HEK293 (cell line): ENCODE measurements around the gene HMGCLL1.

Experiments used
- CTCF ChIA-PET: fragments of 350-600 bp; formaldehyde crosslinking; extraction: SDS; loops from one replicate; lab custom pipeline; 2021; ENCODE audit warnings: antibody characterized with exemption; lab: Yijun Ruan, JAX
- POLR2A ChIA-PET: fragments of 300-600 bp; formaldehyde crosslinking; extraction: SDS; loops from one replicate; lab custom pipeline; 2020; ENCODE audit warnings: antibody characterized with exemption, inconsistent platforms; lab: Yijun Ruan, JAX
- H3K27ac ChIP-seq: fragments of 200-500 bp; sonication (Bioruptor generic); 2 replicates; pipeline ENCODE4 v1.5.1; 2014; ENCODE audit warnings: low read depth, low read length, control low read depth, inconsistent platforms; ENCODE audit errors: extremely low read depth
- H3K36me3 ChIP-seq, 2 experiments: fragments of 200-500 bp in 1 of 2; sonication (Bioruptor generic) in 1 of 2; 1 replicate in 1 of 2; 2 replicates in 1 of 2; pipeline ENCODE4 v1.5.1; 2014 to 2017; ENCODE audit warnings: inconsistent platforms in 2 of 2, low read length in 2 of 2; ENCODE audit not compliant: control insufficient read depth in 2 of 2, insufficient read depth in 1 of 2
- H3K4me1 ChIP-seq: fragments of 200-500 bp; sonication (Bioruptor generic); 2 replicates; pipeline ENCODE4 v1.5.1; 2014; ENCODE audit warnings: mild to moderate bottlenecking, low read length, inconsistent platforms; ENCODE audit not compliant: control insufficient read depth, insufficient read depth
- H3K4me3 ChIP-seq: 2 replicates; pipeline ENCODE4 v1.5.1; 2011; ENCODE audit warnings: low read depth, mild to moderate bottlenecking, control low read depth, low read length, moderate library complexity
- H3K9me3 ChIP-seq: fragments of 200-500 bp; sonication (Bioruptor generic); 2 replicates; pipeline ENCODE4 v1.5.1; 2014; ENCODE audit warnings: low read depth, low read length, inconsistent platforms; ENCODE audit not compliant: control insufficient read depth, insufficient read depth
- BCL11B ChIP-seq: fragments of 450-650 bp; formaldehyde crosslinking; IDR thresholded peaks from 2 replicates; pipeline ENCODE4 v1.5.1; 2016; ENCODE audit warnings: low read depth, missing biosample characterization, missing genetic modification characterization
- KLF9 ChIP-seq: fragments of 450-650 bp; formaldehyde crosslinking; IDR thresholded peaks from 2 replicates; pipeline ENCODE4 v1.5.1; 2016; ENCODE audit warnings: missing biosample characterization, missing genetic modification characterization, low read depth
- MZF1 ChIP-seq: fragments of 450-650 bp; formaldehyde crosslinking; IDR thresholded peaks from 2 replicates; pipeline ENCODE4 v1.5.1; 2017; ENCODE audit warnings: missing biosample characterization, missing genetic modification characterization, borderline replicate concordance
- OSR2 ChIP-seq: fragments of 450-650 bp; formaldehyde crosslinking; IDR thresholded peaks from 2 replicates; pipeline ENCODE4 v1.5.1; 2016; ENCODE audit warnings: missing biosample characterization, missing genetic modification characterization
- PBX3 ChIP-seq: sonication (generic); formaldehyde crosslinking; IDR thresholded peaks from 2 replicates; pipeline ENCODE4 v1.8.1; 2022; ENCODE audit warnings: mild to moderate bottlenecking, moderate library complexity, missing genetic modification reagents
- PRDM1 ChIP-seq: fragments of 450-650 bp; formaldehyde crosslinking; IDR thresholded peaks from 2 replicates; pipeline ENCODE4; 2016; ENCODE audit warnings: missing biosample characterization, missing genetic modification characterization
- SETDB1 ChIP-seq: IDR thresholded peaks from one replicate; pipeline ENCODE4 v1.6.1; 2017; ENCODE audit warnings: mild to moderate bottlenecking, low read length, moderate library complexity, mixed read lengths; ENCODE audit not compliant: insufficient read length
- TRIM28 ChIP-seq: IDR thresholded peaks from 2 replicates; pipeline ENCODE4 v1.6.1; 2011; ENCODE audit warnings: low read length, control low read depth, borderline replicate concordance
- ZNF155 ChIP-seq: fragments of 450-650 bp; formaldehyde crosslinking; IDR thresholded peaks from 2 replicates; pipeline ENCODE4 v1.5.1; 2016; ENCODE audit warnings: missing biosample characterization, missing genetic modification characterization
- ZNF239 ChIP-seq: fragments of 450-650 bp; formaldehyde crosslinking; IDR thresholded peaks from 2 replicates; pipeline ENCODE4 v1.5.1; 2016; ENCODE audit warnings: missing biosample characterization, missing genetic modification characterization
- ZNF354C ChIP-seq: fragments of 450-650 bp; formaldehyde crosslinking; IDR thresholded peaks from 2 replicates; pipeline ENCODE4 v1.5.1; 2016; ENCODE audit warnings: missing biosample characterization, missing genetic modification characterization, low read depth, borderline replicate concordance
- ZNF366 ChIP-seq: fragments of 450-650 bp; formaldehyde crosslinking; conservative IDR thresholded peaks from 2 replicates; pipeline ENCODE4 v1.5.1; 2016; ENCODE audit warnings: missing biosample characterization, missing genetic modification characterization
- ZNF433 ChIP-seq: fragments of 450-650 bp; formaldehyde crosslinking; IDR thresholded peaks from 2 replicates; pipeline ENCODE4 v1.5.1; 2016; ENCODE audit warnings: missing biosample characterization, missing genetic modification characterization, low read depth
- ZNF555 ChIP-seq: fragments of 450-650 bp; formaldehyde crosslinking; conservative IDR thresholded peaks from 2 replicates; pipeline ENCODE4 v1.5.1; 2017; ENCODE audit warnings: missing biosample characterization, mild to moderate bottlenecking, missing genetic modification characterization, inconsistent platforms
- ZNF660 ChIP-seq: fragments of 450-650 bp; IDR thresholded peaks from 2 replicates; pipeline ENCODE4 v1.5.1; 2018; ENCODE audit warnings: missing biosample characterization, mild to moderate bottlenecking, missing genetic modification characterization
- ZNF701 ChIP-seq: fragments of 450-650 bp; formaldehyde crosslinking; IDR thresholded peaks from 2 replicates; pipeline ENCODE4 v1.5.1; 2016; ENCODE audit warnings: missing biosample characterization, missing genetic modification characterization
- ZNF768 ChIP-seq: fragments of 450-650 bp; formaldehyde crosslinking; IDR thresholded peaks from 2 replicates; pipeline ENCODE4 v1.5.1; 2018; ENCODE audit warnings: missing biosample characterization, mild to moderate bottlenecking, missing genetic modification characterization
- ZNF777 ChIP-seq: fragments of 450-650 bp; formaldehyde crosslinking; IDR thresholded peaks from 2 replicates; pipeline ENCODE4 v1.5.1; 2017; ENCODE audit warnings: missing biosample characterization, missing genetic modification characterization, borderline replicate concordance
- ZNF830 ChIP-seq: fragments of 450-650 bp; IDR thresholded peaks from 2 replicates; pipeline ENCODE4 v1.5.0; 2018; ENCODE audit warnings: missing biosample characterization, missing genetic modification characterization, low read depth, mild to moderate bottlenecking, moderate library complexity
- ZSCAN23 ChIP-seq: fragments of 450-650 bp; formaldehyde crosslinking; IDR thresholded peaks from 2 replicates; pipeline ENCODE4 v1.5.1; 2016; ENCODE audit warnings: missing biosample characterization, missing genetic modification characterization
- TF ChIP-seq, protein P1 (sequence below): fragments of 450-650 bp; formaldehyde crosslinking; IDR thresholded peaks from 2 replicates; pipeline ENCODE4 v1.5.1; 2017; ENCODE audit warnings: missing biosample characterization, mild to moderate bottlenecking, missing genetic modification characterization, moderate library complexity
- TF ChIP-seq, protein P2 (sequence below): fragments of 450-650 bp; formaldehyde crosslinking; IDR thresholded peaks from 2 replicates; pipeline ENCODE4 v1.5.1; 2016; ENCODE audit warnings: missing biosample characterization, missing genetic modification characterization
- TF ChIP-seq, protein P3 (sequence below): fragments of 450-650 bp; formaldehyde crosslinking; IDR thresholded peaks from 2 replicates; pipeline ENCODE4 v1.5.1; 2016; ENCODE audit warnings: missing biosample characterization, missing genetic modification characterization

Gene HMGCLL1

GRCh38 chr6:55469951-55470366, 109.0 kb downstream of the HMGCLL1 start:
- ChIA-PET CTCF (no interaction called here), POLR2A (no interaction called here)
- no peak overlapping the region for H3K27ac ChIP-seq
- TF ChIP-seq, protein P1, sequence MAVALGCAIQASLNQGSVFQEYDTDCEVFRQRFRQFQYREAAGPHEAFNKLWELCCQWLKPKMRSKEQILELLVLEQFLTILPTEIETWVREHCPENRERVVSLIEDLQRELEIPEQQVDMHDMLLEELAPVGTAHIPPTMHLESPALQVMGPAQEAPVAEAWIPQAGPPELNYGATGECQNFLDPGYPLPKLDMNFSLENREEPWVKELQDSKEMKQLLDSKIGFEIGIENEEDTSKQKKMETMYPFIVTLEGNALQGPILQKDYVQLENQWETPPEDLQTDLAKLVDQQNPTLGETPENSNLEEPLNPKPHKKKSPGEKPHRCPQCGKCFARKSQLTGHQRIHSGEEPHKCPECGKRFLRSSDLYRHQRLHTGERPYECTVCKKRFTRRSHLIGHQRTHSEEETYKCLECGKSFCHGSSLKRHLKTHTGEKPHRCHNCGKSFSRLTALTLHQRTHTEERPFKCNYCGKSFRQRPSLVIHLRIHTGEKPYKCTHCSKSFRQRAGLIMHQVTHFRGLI (tag by site-specific recombination): no peak
- TF ChIP-seq ZNF366 (tag by site-specific recombination): no peak
- TF ChIP-seq ZNF155 (tag by site-specific recombination): no peak
- TF ChIP-seq ZNF555: no peak
- TF ChIP-seq BCL11B (tag by site-specific recombination): no peak
- TF ChIP-seq, all 188 proteins: peak for 0
- Histone ChIP-seq H3K4me1 (no peaks in the 10 kb centered on the region), H3K36me3 (no peaks in the 10 kb centered on the region), H3K9me3 (no peaks in the 10 kb centered on the region), H3K4me3 (no peak overlapping the region)

GRCh38 chr6:55456016-55456415, 123.0 kb downstream of the HMGCLL1 start:
- ChIA-PET POLR2A (no interaction called here), CTCF (interaction anchor here (2.9 kb wide), 1 partner anchor 10 kb away, joined by 17 read pairs; no protein-coding TSS in a partner anchor)
- Histone ChIP-seq H3K4me1 (no peaks in the 10 kb centered on the region), H3K36me3 (no peaks in the 10 kb centered on the region), H3K9me3 (no peaks in the 10 kb centered on the region), H3K4me3 (no peak overlapping the region), H3K27ac (no peak overlapping the region)
- TF ChIP-seq MZF1 (tag by site-specific recombination) (no peak), ZNF768 (tag by site-specific recombination) (no peak), SETDB1 (no peak), PBX3 (CRISPR knock-in tag) (no peak), ZNF701 (tag by site-specific recombination) (no peak), ZNF777 (tag by site-specific recombination) (no peak), ZSCAN23 (tag by site-specific recombination) (no peak), PRDM1 (tag by site-specific recombination) (no peak), ZNF354C (tag by site-specific recombination) (no peak), TRIM28 (no peak), ZNF660 (no peak), ZNF239 (no peak), ZNF433 (no peak), BCL11B (tag by site-specific recombination) (no peak), KLF9 (tag by site-specific recombination) (no peak), OSR2 (no peak), ZNF830 (tag by site-specific recombination) (no peak)
- TF ChIP-seq, protein P2, sequence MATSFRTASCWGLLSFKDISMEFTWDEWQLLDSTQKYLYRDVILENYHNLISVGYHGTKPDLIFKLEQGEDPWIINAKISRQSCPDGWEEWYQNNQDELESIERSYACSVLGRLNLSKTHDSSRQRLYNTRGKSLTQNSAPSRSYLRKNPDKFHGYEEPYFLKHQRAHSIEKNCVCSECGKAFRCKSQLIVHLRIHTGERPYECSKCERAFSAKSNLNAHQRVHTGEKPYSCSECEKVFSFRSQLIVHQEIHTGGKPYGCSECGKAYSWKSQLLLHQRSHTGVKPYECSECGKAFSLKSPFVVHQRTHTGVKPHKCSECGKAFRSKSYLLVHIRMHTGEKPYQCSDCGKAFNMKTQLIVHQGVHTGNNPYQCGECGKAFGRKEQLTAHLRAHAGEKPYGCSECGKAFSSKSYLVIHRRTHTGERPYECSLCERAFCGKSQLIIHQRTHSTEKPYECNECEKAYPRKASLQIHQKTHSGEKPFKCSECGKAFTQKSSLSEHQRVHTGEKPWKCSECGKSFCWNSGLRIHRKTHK (tag by site-specific recombination): no peak
- TF ChIP-seq, protein P3, sequence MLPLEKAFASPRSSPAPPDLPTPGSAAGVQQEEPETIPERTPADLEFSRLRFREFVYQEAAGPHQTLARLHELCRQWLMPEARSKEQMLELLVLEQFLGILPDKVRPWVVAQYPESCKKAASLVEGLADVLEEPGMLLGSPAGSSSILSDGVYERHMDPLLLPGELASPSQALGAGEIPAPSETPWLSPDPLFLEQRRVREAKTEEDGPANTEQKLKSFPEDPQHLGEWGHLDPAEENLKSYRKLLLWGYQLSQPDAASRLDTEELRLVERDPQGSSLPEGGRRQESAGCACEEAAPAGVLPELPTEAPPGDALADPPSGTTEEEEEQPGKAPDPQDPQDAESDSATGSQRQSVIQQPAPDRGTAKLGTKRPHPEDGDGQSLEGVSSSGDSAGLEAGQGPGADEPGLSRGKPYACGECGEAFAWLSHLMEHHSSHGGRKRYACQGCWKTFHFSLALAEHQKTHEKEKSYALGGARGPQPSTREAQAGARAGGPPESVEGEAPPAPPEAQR: no peak
- TF ChIP-seq, protein P1 (tag by site-specific recombination): no peak
